GM12875 (cell line): ENCODE data around the gene RANBP1.

Experiments used
- H3K4me3 ChIP-seq: one replicate; pipeline ENCODE4 v1.5.1; 2011; ENCODE audit warnings: low read depth, low read length, control low read depth
- TF ChIP-seq, protein P1 (sequence below): IDR thresholded peaks from 2 replicates; pipeline ENCODE4 v1.5.1; 2011; ENCODE audit warnings: low read depth, mild to moderate bottlenecking, control low read depth, inconsistent platforms, low read length, moderate library complexity, borderline replicate concordance; ENCODE audit not compliant: insufficient read depth

Gene RANBP1

DNA sequence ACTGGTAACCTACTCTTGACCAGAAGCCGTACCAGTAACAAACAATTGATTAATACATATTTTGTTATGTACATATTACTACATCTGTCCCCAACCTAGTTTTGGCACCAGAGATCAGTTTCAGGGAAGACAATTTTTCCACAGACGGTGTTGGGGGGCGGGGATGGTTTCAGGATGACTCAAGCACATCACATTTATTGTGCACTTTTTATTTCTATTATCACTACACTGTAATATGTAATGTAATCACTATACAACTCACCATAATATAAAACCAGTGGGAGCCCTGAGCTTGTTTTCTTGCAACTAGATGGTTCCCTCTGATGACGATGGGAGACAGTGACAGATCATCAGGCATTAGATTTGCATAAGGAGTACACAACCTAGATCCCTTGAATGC lies 20.4 kb upstream of the RANBP1 start:
- TF ChIP-seq, protein P1, sequence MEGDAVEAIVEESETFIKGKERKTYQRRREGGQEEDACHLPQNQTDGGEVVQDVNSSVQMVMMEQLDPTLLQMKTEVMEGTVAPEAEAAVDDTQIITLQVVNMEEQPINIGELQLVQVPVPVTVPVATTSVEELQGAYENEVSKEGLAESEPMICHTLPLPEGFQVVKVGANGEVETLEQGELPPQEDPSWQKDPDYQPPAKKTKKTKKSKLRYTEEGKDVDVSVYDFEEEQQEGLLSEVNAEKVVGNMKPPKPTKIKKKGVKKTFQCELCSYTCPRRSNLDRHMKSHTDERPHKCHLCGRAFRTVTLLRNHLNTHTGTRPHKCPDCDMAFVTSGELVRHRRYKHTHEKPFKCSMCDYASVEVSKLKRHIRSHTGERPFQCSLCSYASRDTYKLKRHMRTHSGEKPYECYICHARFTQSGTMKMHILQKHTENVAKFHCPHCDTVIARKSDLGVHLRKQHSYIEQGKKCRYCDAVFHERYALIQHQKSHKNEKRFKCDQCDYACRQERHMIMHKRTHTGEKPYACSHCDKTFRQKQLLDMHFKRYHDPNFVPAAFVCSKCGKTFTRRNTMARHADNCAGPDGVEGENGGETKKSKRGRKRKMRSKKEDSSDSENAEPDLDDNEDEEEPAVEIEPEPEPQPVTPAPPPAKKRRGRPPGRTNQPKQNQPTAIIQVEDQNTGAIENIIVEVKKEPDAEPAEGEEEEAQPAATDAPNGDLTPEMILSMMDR: no peak
- H3K4me3 ChIP-seq: no peak overlapping the region

DNA sequence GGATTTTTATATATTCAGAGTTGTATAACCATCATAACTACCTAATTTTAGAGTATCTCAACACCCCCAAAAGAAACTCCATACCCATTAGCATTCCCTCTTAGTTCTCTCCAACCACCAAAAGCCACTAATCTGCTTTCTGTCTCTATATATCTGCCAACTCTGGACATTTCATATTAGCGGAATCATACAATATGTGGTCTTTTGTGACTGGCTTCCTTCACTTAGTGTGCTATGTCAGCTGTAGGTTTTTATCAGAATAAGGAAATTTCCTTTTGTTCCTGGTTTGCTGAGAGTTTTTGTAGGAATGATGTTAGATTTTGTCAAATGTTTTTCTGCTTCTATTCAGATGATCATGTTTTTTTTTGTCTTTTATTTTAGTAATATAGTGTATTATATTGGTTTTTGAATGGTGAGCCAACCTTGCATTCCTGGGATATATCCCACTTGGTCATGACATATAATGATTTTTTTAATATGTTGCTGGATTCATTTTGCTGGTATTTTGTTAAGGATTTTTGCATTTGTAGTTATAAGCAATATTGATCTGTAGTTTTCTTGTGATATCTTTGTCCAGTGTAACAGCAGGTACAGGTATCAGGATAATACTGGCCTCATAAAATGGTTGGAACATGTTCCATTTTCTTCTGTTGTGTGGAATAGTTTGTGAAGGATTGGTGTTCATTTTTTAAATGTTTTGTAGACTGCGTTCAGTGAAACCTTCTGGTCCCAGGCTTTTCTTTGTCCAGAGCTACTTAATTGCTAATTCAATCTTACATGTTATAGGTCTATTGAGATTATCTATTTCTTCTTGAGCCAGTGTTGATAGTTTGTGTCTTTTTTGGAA lies 19.1 kb upstream of the RANBP1 start:
- TF ChIP-seq, protein P1: no peak

DNA sequence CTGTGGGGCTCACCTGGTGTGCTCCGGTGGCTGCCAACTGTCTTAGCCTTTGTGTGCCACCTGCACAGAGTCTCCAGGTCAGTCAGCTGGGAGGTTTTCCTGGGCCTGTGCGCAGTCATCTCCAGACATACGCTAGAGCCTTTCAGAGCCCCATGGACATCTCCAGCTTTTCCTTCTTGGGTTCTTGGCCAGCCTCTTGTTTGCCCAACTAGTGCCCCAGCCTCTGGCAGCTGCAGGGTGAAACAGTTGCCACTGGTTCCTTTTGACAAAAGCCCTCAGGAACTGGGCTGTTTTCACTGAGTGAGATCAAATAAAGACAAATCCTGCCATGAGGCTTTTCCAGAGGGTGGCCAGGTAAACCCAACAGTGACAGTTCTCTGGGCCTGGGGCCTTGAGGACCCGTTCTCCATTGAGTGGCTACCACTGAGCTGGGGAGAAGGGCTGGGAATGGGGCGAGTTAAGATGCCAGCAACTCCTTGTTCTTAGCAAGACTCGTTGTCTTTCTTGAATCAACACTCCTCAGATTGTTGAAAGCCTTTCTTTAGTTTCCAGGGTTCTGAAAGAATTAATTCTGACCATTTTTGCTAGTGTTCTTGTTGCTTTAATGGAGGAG lies 16.7 kb upstream of the RANBP1 start:
- TF ChIP-seq, protein P1: no peak
- no peak overlapping the region for H3K4me3 ChIP-seq

More for the DNA sequence above, 19.1 kb upstream of the RANBP1 start:
- H3K4me3 ChIP-seq: no peak overlapping the region

DNA sequence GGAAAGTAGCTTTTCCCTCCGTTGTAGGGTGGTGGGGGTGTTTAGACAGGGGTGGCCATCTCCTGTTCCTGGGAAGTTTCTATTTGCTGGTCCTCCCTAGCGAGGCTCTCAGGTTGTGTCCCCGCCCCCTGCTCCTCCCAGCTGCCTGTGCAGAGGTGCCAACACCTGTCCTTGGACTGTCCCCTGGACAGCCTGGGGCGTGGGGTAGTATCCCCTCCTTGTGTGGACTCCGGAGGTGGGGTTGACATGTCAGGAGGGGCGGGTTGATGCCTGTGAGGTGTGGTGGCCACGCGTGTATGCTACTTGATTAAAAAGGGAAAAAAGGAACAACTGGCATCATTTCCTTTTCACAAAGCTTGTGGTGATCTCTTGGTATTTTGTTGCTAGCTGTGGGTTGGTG lies 14.3 kb upstream of the RANBP1 start:
- H3K4me3 ChIP-seq: no peak overlapping the region
- TF ChIP-seq, protein P1: no peak

DNA sequence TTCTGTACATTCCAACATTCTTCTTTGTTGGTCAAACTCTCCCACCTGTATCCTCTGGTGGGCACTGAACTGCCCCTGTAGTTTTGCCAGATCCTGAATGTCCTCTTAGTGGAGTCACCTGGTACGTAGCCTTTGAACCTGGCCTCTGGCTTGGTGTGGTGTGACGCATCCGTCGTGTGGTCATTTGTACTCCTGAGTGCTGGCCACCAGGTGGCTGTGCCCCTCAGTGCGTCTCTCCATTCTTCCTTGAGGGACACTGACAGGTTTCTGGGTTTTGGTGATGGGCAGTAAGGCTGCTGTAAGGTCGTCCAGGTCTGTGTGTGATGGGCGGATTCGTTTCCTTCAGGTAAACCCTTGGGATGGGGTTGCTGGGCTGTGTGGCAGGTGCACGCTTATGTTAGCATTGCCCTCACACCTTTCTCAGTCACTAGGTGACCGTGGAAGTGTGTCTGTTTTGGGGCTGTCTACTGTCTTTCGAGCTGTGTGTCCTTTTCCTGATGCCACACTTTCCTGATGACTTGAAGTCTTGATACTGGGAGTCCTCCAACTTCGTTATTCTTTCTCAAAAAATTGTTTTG lies 13.6 kb upstream of the RANBP1 start:
- no peak overlapping the region for H3K4me3 ChIP-seq
- TF ChIP-seq, protein P1: no peak

DNA sequence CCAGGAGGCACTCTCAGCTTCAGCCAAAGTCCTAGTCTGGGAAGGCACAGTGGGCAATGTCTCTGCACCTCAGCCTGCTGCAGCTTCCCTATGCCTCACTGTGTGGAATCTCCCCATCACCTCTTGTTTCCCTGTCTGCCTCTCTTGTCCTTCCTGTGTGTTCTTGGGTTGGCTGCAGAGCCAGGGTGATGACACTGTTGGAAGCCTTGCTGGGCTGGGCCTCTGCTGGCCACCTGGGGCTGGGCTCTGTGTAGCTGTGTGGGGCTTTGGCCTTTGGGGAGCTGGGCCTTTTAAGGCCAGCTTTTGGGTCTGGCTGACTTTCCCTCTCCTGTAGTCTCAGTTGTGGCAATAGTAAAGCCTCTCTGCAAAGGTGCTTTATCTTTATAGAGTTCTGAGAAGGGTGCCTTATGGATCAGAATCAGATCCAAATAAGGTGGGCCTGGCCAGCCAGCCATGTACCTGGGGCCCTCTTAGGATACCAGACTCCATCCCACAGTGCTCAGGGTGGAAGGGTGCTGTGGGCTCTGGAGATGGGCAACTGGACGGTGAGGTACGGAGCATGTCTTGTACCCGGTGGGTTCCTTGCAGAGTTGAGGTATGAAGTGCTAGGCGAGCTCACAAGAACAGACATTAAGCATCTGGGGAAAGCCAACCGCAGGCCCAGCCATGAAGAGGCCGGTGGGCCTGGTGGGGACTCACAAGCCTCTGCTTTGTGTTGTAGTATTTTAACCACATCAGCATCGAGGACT lies 10.3 kb upstream of the RANBP1 start:
- no peak overlapping the region for H3K4me3 ChIP-seq
- TF ChIP-seq, protein P1: no peak
